Measurements from ENCODE around the gene PNMA6F.

Gene PNMA6F

DNA sequence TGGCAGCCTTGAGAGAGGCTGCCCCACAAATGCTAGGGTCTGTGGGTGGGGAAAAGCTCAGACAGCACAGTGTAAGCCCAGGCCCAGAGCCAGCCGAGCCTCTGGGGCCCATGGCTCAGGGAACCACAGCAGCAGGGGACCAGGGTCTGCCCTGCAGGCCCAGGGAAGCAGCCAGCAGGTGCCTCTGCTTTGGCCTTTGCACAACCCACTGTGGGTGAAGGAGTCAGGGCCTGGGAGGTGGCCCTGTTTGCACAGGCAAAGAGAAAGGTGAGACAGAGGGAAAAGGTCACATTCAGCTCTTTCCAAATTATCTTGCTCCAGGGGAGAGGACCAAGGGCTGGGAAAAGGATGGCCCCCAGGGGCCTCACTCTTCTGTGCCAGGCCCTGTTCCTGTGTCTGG is 8.7 kb downstream of the PNMA6F start:
- no peak for DNase-seq (ENCODE audit: low read depth)
- TF ChIP-seq, protein P1, sequence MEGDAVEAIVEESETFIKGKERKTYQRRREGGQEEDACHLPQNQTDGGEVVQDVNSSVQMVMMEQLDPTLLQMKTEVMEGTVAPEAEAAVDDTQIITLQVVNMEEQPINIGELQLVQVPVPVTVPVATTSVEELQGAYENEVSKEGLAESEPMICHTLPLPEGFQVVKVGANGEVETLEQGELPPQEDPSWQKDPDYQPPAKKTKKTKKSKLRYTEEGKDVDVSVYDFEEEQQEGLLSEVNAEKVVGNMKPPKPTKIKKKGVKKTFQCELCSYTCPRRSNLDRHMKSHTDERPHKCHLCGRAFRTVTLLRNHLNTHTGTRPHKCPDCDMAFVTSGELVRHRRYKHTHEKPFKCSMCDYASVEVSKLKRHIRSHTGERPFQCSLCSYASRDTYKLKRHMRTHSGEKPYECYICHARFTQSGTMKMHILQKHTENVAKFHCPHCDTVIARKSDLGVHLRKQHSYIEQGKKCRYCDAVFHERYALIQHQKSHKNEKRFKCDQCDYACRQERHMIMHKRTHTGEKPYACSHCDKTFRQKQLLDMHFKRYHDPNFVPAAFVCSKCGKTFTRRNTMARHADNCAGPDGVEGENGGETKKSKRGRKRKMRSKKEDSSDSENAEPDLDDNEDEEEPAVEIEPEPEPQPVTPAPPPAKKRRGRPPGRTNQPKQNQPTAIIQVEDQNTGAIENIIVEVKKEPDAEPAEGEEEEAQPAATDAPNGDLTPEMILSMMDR (conservative IDR thresholded peaks at IDR 0.05; ENCODE audit: control insufficient read depth, insufficient read depth, low read depth, low read length) = no peak
- H3K4me3 ChIP-seq (ENCODE audit: control insufficient read depth, low read depth, low read length) = no peak overlapping the region

DNA sequence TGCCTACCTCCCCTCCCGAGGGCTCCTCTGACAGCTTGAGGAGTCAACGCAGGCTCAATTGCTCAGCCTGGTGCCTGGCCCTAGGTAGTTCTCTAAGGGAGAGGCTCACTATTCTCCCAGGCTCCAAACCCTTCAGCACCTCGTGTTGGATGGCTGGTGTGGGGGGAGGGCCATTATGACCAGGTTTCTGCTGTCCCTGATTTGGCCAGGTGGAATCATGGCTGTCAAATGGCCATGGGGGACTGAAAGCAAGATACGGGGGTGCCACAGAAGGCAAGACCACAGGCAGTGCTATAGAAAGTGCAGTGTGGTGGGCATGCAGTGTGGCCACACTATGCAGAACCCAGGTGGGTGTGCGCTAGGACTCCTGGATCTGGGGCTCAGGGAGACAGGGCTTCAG is 9.5 kb downstream of the PNMA6F start:
- DNase-seq (ENCODE audit: low read depth) = no peak
- no peak overlapping the region for H3K4me3 ChIP-seq (ENCODE audit: control insufficient read depth, low read depth, low read length)
- TF ChIP-seq, protein P1 (conservative IDR thresholded peaks at IDR 0.05; ENCODE audit: control insufficient read depth, insufficient read depth, low read depth, low read length) = no peak

DNA sequence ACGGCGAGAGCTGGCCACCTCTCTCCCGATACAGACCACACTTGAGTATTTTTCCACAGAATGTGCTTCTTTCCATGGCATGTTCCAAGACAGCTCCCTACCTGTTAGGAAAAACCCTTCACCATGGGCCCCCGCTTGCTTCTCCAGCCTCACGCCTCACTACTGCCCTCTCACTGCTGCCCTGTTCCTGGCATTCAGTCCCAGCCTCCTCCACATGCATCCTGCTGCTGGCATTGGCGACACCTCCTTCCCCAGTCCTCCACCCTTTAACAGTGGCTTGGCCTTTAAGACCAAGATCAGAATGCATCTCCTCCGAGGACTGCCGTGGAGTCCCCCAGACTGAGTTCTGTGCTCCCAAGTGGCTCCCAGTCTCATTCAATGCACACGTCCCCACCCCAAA is 10.7 kb downstream of the PNMA6F start:
- no peak overlapping the region for H3K4me3 ChIP-seq (ENCODE audit: control insufficient read depth, low read depth, low read length)
- TF ChIP-seq, protein P1 (conservative IDR thresholded peaks at IDR 0.05; ENCODE audit: control insufficient read depth, insufficient read depth, low read depth, low read length) = no peak

DNA sequence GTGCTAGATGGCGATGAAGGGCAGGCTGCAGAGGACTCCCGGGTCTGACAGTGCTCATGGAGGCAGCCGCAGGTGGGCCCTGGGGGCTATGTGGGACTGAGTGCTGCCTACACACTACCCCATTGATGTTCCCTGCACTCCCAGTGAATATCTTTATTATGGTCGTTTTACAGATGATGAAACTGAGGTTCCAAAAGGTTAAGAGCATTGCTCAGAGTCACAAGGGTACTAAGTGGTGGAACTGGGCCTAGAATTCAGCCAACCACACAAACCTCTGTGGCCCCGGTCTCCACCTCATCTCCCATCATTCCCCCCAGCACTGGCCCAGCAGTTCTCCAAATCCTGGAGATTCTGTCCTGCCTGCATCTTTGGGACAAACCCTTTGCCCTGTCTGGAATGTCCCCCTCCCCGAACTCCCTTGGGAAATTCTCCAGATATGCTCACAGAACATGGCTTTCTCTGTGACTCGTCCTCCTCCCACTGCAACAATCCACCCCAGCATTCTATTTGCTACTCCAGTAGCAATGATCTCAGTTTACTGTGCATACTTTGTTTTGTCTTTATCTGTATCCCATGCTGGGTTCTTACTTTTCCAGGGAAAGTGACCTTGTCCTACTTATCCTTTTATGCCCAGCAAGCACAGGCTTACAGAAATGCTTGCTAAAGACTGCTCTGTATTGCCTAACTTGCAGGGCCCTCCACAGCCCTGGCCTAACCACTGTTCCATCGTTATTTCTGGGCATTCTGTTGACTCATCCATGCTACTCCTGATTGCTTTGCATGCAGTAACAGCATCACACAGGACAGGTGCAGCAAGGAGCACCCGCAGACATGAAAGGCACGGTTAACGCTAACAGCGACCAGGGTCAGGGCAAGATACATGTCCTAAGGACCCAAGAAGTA is 14.0 kb downstream of the PNMA6F start:
- H3K4me3 ChIP-seq (ENCODE audit: control insufficient read depth, low read depth, low read length) = no peak overlapping the region
- TF ChIP-seq, protein P1 (conservative IDR thresholded peaks at IDR 0.05; ENCODE audit: control insufficient read depth, insufficient read depth, low read depth, low read length) = no peak
- no peak for DNase-seq (ENCODE audit: low read depth)

More for the DNA sequence above, 10.7 kb downstream of the PNMA6F start:
- DNase-seq (ENCODE audit: low read depth) = no peak

DNA sequence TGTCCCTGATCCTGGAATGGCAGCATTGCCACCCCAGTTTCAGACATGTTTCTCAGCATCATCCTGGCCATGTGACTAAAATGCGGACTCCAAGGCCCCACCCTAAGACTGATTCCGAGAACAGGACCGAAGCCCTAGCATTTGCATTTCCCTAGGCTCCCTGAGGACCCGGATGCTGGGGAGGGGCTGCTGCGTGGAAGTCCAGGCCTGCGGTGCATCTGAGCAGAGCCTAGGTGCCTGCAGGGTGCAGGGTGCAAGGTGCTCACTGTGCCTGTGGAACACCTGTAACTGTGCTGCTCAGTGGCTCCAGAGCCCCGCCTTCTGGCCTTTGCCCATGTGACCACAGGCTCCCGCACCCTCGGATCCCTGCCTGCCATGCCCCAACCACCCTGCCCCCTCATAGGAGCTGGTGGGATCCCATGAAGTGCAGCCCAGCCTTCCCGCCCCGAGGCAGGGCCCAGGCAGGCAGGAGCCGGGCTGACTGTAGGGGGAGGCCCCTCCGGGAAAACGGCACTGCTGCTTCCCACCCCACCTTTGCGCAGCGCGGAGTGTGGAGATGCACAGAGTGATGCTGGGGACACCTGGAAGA is 14.9 kb downstream of the PNMA6F start:
- no peak for DNase-seq (ENCODE audit: low read depth)
- H3K4me3 ChIP-seq (ENCODE audit: control insufficient read depth, low read depth, low read length) = no peak overlapping the region
- TF ChIP-seq, protein P1 (conservative IDR thresholded peaks at IDR 0.05; ENCODE audit: control insufficient read depth, insufficient read depth, low read depth, low read length) = no peak

DNA sequence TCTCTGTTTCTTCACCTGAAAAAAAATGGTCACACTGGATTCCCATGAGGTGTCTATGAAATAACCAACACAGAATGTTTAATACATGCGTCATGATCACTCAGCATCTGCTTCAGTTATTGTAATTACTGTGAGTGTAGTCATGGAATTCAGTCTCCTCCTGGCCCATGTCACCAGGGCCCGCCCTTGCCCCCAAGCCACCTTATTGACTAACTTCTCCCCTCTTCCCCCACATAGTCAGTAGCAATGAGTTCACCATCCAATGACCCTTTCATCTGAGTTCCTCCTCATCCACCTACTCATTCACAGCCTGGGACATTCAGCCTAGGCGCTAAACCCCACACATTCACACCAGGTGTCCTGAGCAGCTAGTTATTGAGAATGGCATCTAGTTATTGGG is 15.6 kb downstream of the PNMA6F start:
- no peak overlapping the region for H3K4me3 ChIP-seq (ENCODE audit: control insufficient read depth, low read depth, low read length)
- TF ChIP-seq, protein P1 (conservative IDR thresholded peaks at IDR 0.05; ENCODE audit: control insufficient read depth, insufficient read depth, low read depth, low read length) = no peak
- DNase-seq (ENCODE audit: low read depth) = no peak

Data from fibroblast of mammary gland (primary cell).